GM12878 (cell line): ENCODE data around the gene SLC4A2. TPM values are rescaled to one million over a fixed set of nuclear protein-coding genes. Genes with fewer than 3 reads are reported as not detected.

ENCODE experiments used
- ATAC-seq: fragments of 200-7000 bp; cut with Tn5 transposase; 3 replicates; pipeline ENCODE4 v1.9.1; 2020; ENCODE audit warnings: mild to moderate bottlenecking, moderate library complexity
- BruUV-seq: library from RNA; stranded (reverse); fragments of 400-500 nt; replicated peaks from 2 replicates; lab custom pipeline; 2021; lab: Mats Ljungman, UMichigan
- CTCF ChIA-PET: fragments of 300-600 bp; sonication (Branson Sonifier 250); formaldehyde crosslinking; extraction: SDS; loops from one replicate; lab custom pipeline; 2021; ENCODE audit warnings: inconsistent platforms; lab: Yijun Ruan, JAX
- POLR2A ChIA-PET: fragments of 350-600 bp; formaldehyde crosslinking; extraction: SDS; loops from one replicate; lab custom pipeline; 2021; ENCODE audit warnings: inconsistent platforms; lab: Charles Lee
- RAD21 ChIA-PET: fragments of 300-600 bp; sonication (Branson Sonifier 250); formaldehyde crosslinking; loops from one replicate; lab custom pipeline; 2023; ENCODE audit warnings: antibody characterized with exemption; ENCODE audit not compliant: unreplicated experiment; lab: Charles Lee
- SMC1A ChIA-PET: fragments of 300-600 bp; sonication (Branson Sonifier 250); formaldehyde crosslinking; loops from one replicate; lab custom pipeline; 2023; ENCODE audit not compliant: unreplicated experiment, uncharacterized antibody; lab: Charles Lee
- DNase-seq: peaks from one replicate; pipeline ENCODE4 v3.0.0-alpha.2; 2011; ENCODE audit warnings: low read depth, low spot score
- FAIRE-seq: peaks from 3 replicates; lab custom pipeline; 2011; peaks lifted over from hg19 to GRCh38; lab: Jason Lieb, UNC
- H2AFZ ChIP-seq: 2 replicates; pipeline ENCODE4 v1.6.0; 2011; ENCODE audit warnings: low read depth, low read length, control low read depth; ENCODE audit not compliant: control insufficient read depth
- H3K27ac ChIP-seq: 2 replicates; pipeline ENCODE4 v1.5.1; 2011; ENCODE audit warnings: control low read depth; ENCODE audit not compliant: control insufficient read depth, insufficient read depth
- H3K27me3 ChIP-seq, 2 experiments: replicated peaks in 1 of 2; 2 replicates each; pipeline versions ENCODE4 v1.6.0 to v1.6.1; 2011; ENCODE audit warnings: low read length in 1 of 2; ENCODE audit not compliant: control insufficient read depth in 2 of 2, insufficient read depth in 2 of 2
- H3K36me3 ChIP-seq, 2 experiments: 2 replicates each; pipeline ENCODE4 v1.5.1; 2011; ENCODE audit warnings: low read length in 1 of 2; ENCODE audit not compliant: control insufficient read depth in 2 of 2, insufficient read depth in 2 of 2
- H3K4me1 ChIP-seq: 2 replicates; pipeline ENCODE4 v1.6.1; 2011; ENCODE audit warnings: mild to moderate bottlenecking, low read length, moderate library complexity, mixed read lengths; ENCODE audit not compliant: control insufficient read depth, insufficient read depth
- H3K4me2 ChIP-seq: 2 replicates; pipeline ENCODE4 v1.6.0; 2011; ENCODE audit warnings: control low read depth; ENCODE audit not compliant: control insufficient read depth, insufficient read depth
- H3K4me3 ChIP-seq: fragments of 200-600 bp; sonication (generic); 2 replicates; pipeline ENCODE4 v1.5.1; 2016
- H3K79me2 ChIP-seq: 2 replicates; pipeline ENCODE4 v1.6.0; 2011; ENCODE audit warnings: low read length; ENCODE audit not compliant: control insufficient read depth, insufficient read depth
- H3K9ac ChIP-seq: 2 replicates; pipeline ENCODE4 v1.8.0; 2011; ENCODE audit warnings: low read length, control low read depth, mixed read lengths; ENCODE audit not compliant: control insufficient read depth, insufficient read depth
- H3K9me3 ChIP-seq: replicated peaks from 3 replicates; pipeline ENCODE4 v1.5.1; 2011; ENCODE audit warnings: mild to moderate bottlenecking, low read length; ENCODE audit not compliant: control insufficient read depth, insufficient read depth
- H4K20me1 ChIP-seq: 2 replicates; pipeline ENCODE4 v1.6.0; 2011; ENCODE audit not compliant: control insufficient read depth, insufficient read depth
- BMI1 ChIP-seq: fragments of 450-650 bp; IDR thresholded peaks from 2 replicates; pipeline ENCODE4 v1.6.1; 2016; ENCODE audit warnings: mild to moderate bottlenecking, moderate library complexity, borderline replicate concordance
- E4F1 ChIP-seq: fragments of 450-650 bp; IDR thresholded peaks from 2 replicates; pipeline ENCODE4 v1.6.1; 2018; ENCODE audit warnings: borderline replicate concordance, mild to moderate bottlenecking; ENCODE audit not compliant: partially characterized antibody
- EP300 ChIP-seq, 2 experiments: fragments of 150-350 bp in 1 of 2; IDR thresholded peaks; 2 replicates each; pipeline ENCODE4 v1.6.1; 2011 to 2012; ENCODE audit warnings: low read depth in 2 of 2, low read length in 2 of 2, borderline replicate concordance in 1 of 2, improper control_type of control experiment in 1 of 2, inconsistent platforms in 1 of 2; ENCODE audit not compliant: control insufficient read depth in 1 of 2
- MTA3 ChIP-seq: IDR thresholded peaks from 2 replicates; pipeline ENCODE4 v1.6.1; 2012; ENCODE audit warnings: low read length, inconsistent platforms, borderline replicate concordance
- NR2C1 ChIP-seq: fragments of 450-650 bp; IDR thresholded peaks from 2 replicates; pipeline ENCODE4 v1.6.1; 2017; ENCODE audit warnings: antibody characterized with exemption, mild to moderate bottlenecking, moderate library complexity
- RBBP5 ChIP-seq: fragments of 200-600 bp; sonication (generic); conservative IDR thresholded peaks from 2 replicates; pipeline ENCODE4 v1.6.1; 2016
- SREBF1 ChIP-seq: IDR thresholded peaks from 2 replicates; pipeline ENCODE4 v1.6.1; 2012; ENCODE audit warnings: mild to moderate bottlenecking, low read length
- TBL1XR1 ChIP-seq: IDR thresholded peaks from 2 replicates; pipeline ENCODE4 v1.6.1; 2012; ENCODE audit warnings: low read depth, low read length, improper control_type of control experiment
- TCF12 ChIP-seq: IDR thresholded peaks from 2 replicates; pipeline ENCODE4 v1.6.1; 2011; ENCODE audit warnings: low read depth, mild to moderate bottlenecking, low read length
- USF1 ChIP-seq: IDR thresholded peaks from 2 replicates; pipeline ENCODE4 v1.6.1; 2011; ENCODE audit warnings: borderline replicate concordance, low read depth, mild to moderate bottlenecking, moderate library complexity, mixed read lengths, low read length; ENCODE audit not compliant: insufficient read depth; ENCODE audit errors: extremely low read length
- WRNIP1 ChIP-seq: IDR thresholded peaks from 2 replicates; pipeline ENCODE4 v1.6.1; 2011; ENCODE audit warnings: low read depth, low read length, improper control_type of control experiment, borderline replicate concordance
- WGBS: methylation state at CpG from one replicate; pipeline ENCODE4 v1.1.6; 2016; ENCODE audit warnings: low lambda C conversion rate; ENCODE audit not compliant: insufficient replicate concordance, insufficient coverage; ENCODE audit errors: missing lambda C conversion rate; 5-methylcytosine and 5-hydroxymethylcytosine counted together
- in situ Hi-C: fragments of 300-500 bp; cut with MboI; formaldehyde crosslinking; loops from 9 replicates; pipeline ENCODE4 v1.14.3; 2018; ENCODE audit warnings: mixed read lengths
- intact Hi-C: fragments of 100-400 bp; cut with micrococcal nuclease; formaldehyde crosslinking; loops from one replicate; pipeline ENCODE4 v1.14.2; 2022; ENCODE audit not compliant: unreplicated experiment
- polyA plus RNA-seq, 11 experiments: library from polyadenylated mRNA; depleted of rRNA in 4 of 11; unstranded in 6 of 11; stranded (reverse) in 5 of 11; fragments of >200 nt; fragmentation: Nextera tagmentation in 4 of 11; fragmentation: Illumina TruSeq in 1 of 11; extraction: Ambion mirVana in 4 of 11; extraction: Trizol in 1 of 11; gene quantifications; 1 replicate in 1 of 11; 2 replicates in 10 of 11; pipeline versions ENCODE4 v1.2.1 to v1.2.3, GENCODE V29; 2011 to 2016; ENCODE audit warnings: inconsistent platforms in 2 of 11, missing spikeins in 2 of 11, low read depth in 1 of 11
- total RNA-seq, 4 experiments: library from RNA; depleted of rRNA in 3 of 4; stranded (reverse); fragments of >200 nt in 3 of 4; fragmentation: Illumina TruSeq in 1 of 4; extraction: Trizol in 1 of 4; gene quantifications; 2 replicates each; pipeline versions ENCODE4 v1.2.1 to v1.2.3, GENCODE V29; 2013 to 2021

SLC4A2 gene
- total and polyA plus RNA-seq, 10 of the 15 experiments (the other 5 are each of a cell fraction or from before 2014, with no cell fraction given): 2.7 to 78.6 (median 30.1) TPM

- TF ChIP-seq TCF12: no peak
- TF ChIP-seq RBBP5: no peak
- TF ChIP-seq MTA3: no peak
- TF ChIP-seq USF1: no peak
- no peak for TF ChIP-seq TBL1XR1
- no peak for TF ChIP-seq NR2C1
- TF ChIP-seq WRNIP1: no peak
- TF ChIP-seq SREBF1: no peak
- TF ChIP-seq BMI1: no peak
- TF ChIP-seq EP300 (IDR thresholded peaks at IDR 0.05; ENCODE audit: borderline replicate concordance in 1 of 2, control insufficient read depth in 1 of 2, low read depth in 2 of 2, low read length in 2 of 2): no peak
- no peak for TF ChIP-seq E4F1
- H3K4me1 ChIP-seq: no peaks in the 10 kb centered on the region
- ChIA-PET POLR2A (interaction anchor here (0.6 kb wide), 1 partner anchor 52 kb away, joined by 5 read pairs; no protein-coding TSS in a partner anchor), SMC1A (no interaction called here), CTCF (interaction anchor here (1.1 to 1.5 kb wide), 3 partner anchors 14 to 44 kb away, joined by 3 to 4 read pairs (median 4); no protein-coding TSS in a partner anchor), RAD21 (no interaction called here)
- WGBS: 86% methylated on average over 12 of the region's 12 CpGs
- H3K36me3 ChIP-seq: peaks cover 4 to 5% of the 10 kb centered on the region in 2 experiments; a peak in 2 of 4 replicates
- no peaks in the 10 kb centered on the region for H3K9me3 ChIP-seq
- no peaks in the 10 kb centered on the region for H3K27me3 ChIP-seq
- no peak overlapping the region for H2AFZ ChIP-seq
- no TSS peak for BruUV-seq
- no peak overlapping the region for H3K27ac ChIP-seq
- ATAC-seq (no peak), FAIRE-seq (no peak), DNase-seq (no peak)
- H3K4me2 ChIP-seq: no peak overlapping the region
- H3K9ac ChIP-seq: no peak overlapping the region
- H3K4me3 ChIP-seq: no peak overlapping the region
- peaks cover 8% of the 10 kb centered on the region for H3K79me2 ChIP-seq
- no peaks in the 10 kb centered on the region; the same call in 1 of the 2 replicates for H4K20me1 ChIP-seq
- intact Hi-C loops (no loop called here), in situ Hi-C loops (no loop called here)
These were observed 44.6 kb downstream of the SLC4A2 start for GRCh38 chr7:151103973-151104372.
